Stimulated activated CD4-positive, alpha-beta T cell treated with anti-CD3 and anti-CD28 coated beads, Interleukin-2, amount 100 ng/mL, for 4 hours (primary cell): Measurements from ENCODE around the gene SESN3.
"Not testable (repeated sequence)": the region's sequence is repeated elsewhere in the genome, so short reads cannot be mapped to it uniquely, and the experiment has no call there.

Experiments
- DNase-seq: peaks from one replicate; pipeline ENCODE4 v3.0.0-alpha.2; 2020; ENCODE audit warnings: low read depth

The SESN3 gene

DNA sequence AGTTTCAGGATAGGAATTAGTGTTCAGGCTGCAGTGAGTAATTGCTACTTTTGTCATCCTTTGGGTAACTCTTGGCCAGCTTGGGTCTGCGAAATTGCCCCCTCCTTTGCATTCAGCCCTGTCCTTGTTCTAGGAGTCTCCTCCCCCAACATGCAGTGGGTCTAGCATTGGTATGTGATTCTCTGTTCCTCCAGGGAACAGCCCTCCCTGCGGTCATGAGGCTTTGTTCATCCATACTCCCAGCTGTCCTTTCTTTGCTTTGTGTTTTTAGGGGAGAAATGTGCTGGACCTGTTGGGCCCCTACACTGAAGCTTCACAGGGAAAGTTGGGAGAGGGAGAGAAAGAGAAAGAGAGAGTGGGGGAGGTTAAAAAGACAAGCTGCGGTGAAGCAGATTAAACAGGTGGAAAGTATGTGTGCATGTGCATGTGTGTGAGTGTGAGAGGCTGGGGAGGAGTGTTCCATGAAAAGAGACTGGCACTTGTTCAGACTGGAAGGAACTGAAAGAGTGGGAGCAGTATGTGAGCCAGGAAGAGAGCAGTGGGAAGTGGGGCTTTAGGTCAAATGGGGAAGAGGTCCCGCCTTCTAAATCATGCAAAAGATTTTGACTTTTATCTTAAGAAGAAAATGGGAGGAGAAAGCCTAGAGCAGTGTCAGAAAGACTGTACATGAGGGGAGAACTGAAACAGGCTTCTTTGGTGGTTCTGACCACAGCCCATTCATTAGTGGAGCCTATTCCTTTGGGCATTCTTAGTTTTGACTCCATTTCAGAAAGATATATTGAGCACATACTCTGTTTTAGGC lies 17.9 kb upstream of the SESN3 start:
- DNase-seq: no peak

DNA sequence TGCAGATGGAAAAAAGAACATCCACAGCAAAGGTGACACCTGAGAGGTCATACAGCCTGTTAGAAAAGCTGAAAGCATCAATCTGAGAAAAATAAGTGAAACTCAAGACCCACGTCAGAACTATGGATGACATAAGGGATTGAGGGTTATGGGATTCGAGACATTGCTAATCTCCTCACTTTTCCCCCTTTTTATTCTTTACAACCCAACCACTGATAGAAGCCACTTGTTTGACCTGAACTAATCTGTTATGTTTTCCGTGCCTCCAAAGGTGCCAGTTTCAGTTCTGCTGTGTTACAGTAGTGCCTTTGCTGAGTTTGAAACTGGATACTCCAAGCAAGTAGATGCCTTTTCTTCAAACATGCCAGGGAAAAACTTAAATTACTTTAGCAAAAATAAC lies 16.9 kb upstream of the SESN3 start:
- no peak for DNase-seq

DNA sequence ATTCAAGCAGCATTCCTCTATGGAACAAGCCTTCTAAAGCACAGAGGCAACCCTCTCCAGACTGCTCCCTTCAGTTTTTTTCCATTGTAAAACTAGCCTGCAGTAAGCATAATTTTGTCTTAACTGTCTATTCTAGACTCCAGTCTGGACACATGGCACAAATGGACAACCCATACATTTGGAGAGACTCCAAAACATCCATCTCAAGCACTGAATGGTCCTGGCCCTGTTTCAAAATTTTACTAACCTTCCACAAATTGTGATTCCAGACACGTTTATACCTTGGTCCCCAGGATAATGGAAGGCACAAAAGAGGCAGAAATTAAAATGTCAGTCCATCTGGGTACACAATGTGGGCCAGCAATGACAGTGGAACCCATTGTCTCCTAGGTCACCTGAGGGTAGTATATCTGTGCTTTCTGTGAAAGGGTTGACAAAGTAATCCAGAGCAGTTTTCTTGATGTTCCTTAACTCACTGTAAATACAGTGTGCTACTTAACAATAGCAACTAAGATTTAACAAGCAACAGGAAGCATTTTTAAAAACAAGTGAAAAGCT lies 16.2 kb upstream of the SESN3 start:
- no peak for DNase-seq

DNA sequence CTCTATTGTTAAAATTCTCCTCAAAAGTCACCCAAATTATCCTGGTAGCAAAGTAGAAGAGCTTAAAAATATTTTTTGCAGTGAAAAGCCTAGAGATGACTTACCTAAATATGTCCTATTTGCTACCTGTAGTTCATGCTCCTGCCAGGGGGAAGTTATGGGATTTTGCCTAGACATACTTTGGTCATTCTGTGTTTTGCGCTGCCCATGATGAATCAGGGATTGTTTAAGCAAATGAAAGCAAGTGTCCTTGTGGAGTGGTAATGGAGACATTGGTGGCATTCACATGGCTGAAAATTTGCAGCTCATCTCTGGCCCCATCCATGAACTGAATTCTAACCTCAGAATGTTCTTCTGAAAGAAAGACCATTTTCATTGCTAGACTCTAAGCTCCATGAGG lies 14.6 kb upstream of the SESN3 start:
- DNase-seq: no peak

DNA sequence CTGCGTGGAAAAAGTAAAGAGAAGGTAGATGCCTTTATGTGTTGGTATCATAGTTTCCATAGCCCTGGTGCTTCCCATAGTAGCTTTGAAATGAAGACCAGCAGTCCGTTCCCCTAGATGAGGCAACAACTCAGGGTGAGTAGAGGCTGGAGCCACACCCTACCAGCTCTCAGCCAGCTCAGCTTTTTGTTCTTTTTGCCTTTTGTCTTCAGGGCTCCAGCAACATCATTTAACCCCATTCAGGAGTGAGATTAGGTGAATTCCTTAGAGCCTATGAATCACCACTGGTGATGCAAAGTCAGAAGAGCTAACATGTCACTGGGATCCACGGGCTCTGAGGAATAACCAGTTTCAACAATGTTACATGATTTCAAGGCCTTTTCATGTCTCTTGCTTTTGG lies 14.0 kb upstream of the SESN3 start:
- no peak for DNase-seq

DNA sequence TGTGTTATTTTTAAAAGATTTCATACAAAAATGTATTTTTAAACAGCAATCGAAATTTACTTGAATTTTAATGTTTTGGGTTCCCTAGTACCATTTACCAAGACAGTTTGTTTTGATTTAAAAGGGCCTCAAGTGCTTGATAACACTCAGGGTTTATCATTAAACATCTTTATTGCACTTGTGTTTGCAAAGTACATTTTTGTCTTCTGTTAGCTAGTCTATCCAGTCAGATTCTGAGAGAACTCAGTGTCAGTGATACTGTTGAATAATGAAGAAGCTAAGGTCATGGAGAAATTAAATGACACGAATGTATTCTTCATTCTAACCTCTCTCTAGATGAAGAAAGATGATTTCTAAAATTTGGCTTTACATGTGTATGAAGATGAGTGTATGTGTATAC lies 12.7 kb upstream of the SESN3 start:
- no peak for DNase-seq

DNA sequence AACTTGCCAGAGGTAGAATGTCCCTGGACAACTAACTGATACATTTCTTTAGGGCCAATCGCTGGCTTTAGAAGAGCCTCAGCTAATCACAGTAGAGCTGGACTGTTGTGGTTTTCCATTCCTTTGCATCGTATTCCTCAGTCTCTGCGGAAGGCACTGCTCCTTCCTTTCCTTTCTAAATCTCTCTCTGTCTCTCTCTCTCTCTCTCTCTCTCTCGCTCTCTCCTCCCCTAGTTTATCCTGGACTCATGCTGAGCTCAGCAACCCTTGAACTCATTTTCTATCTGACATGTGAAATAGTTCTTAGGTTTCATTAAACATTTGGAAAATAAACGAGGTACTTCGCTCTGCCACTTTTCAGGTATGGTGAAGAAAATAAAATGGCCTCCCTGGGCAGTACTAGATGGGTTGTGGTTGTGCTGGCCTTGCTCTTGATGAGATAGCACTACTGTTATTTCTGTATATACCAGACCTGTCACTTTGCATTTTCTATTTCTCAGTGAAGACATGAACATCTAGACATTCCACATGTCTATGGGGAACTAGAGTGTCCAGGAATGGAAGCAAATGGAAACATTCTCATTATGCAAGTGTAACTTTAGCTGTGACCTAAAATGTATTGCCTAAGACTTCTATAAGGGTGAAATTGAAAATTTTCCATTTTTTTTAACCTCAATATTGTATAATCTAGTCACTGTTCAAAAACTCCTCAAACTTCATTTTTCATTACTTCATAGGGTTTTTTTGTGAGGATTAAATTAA lies 12.0 kb upstream of the SESN3 start:
- DNase-seq: no peak

DNA sequence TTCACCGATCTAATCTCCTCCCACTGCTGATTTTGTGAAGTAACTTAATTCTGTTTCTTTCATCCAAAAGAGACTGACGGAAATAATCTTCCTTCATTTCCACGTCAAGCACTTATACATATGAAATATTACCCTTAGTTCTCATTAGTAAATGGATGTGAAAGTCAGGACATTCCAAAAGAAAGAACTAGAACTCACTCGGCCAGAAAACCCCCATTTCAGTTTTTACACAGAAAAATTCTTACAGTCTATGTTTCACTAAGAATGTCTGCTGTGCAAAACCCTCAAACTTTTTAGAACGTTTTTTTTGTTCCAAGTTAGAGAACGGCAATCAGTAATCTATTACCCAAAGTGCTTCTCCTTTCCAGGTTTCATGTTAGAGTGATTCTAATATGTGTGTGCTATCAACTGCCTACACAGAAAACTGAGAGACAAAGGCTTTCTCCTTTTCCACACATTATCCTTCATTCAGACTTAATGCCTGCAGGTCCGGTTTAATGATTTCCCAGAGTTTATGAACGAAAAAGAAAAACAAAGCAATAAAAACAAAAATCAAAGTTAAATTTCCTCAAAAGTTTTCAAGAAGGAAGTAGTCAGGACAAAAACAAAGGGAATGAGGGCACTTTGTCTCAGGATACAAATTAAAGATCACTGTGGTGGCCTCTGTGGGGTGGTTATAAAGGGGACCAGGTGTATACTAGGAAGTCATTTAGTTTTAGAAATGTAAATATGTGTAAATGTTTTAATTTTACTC lies 11.3 kb upstream of the SESN3 start:
- DNase-seq: no peak

DNA sequence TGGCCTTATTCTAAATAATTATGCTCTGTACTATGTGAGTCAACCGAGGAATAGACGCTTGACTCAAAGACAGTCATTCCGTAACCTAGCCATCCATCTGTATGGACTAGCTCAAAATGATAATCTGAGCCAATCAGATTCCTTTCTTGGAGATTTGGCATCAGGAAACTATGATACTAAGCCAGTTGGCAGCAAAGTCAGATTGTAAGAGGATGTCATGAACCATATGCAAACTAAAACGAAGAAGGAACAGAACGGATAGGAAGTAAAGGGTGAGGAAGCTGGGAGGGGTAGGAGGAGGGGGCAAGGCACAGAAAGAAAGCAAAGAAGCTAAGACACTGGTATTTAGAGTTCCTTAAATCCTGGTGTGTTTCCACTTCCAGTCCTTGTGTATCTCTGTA lies 10.7 kb upstream of the SESN3 start:
- no peak for DNase-seq

DNA sequence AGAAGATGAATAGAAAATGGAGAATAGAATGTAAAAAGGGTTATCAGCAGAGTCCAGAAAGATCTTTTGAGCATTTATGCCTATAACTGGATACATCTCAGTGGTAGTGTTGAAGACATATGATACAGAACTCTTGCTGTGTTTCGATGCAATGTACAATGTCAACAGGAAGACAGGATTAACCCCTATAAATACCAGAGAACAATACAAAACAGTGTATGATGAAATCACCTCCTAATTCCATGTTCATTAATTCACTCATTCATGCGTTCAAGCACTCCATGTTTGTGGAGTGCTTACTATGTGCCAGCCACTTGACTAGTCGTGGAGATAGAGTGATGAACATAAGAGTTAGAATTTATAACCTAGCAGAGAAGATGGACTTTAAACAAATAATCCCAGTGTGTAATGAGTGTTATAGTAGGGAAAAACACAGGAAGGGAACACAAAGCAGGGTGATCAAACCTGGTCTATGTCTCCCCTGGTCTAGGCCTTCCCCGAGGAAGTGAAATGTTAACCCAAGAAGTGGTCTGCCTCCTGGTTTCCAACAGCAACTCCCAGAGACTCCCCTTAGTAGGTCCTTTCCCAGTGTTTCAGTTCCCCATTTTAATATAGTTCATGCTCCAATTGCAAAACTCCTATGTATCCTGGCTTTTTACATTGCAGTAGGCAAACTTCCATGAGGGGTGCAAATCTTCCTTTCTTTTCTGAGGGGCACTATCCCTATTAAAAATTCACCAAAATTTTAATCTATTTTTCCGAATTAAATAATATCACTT lies 9.1 kb upstream of the SESN3 start:
- DNase-seq: no peak

DNA sequence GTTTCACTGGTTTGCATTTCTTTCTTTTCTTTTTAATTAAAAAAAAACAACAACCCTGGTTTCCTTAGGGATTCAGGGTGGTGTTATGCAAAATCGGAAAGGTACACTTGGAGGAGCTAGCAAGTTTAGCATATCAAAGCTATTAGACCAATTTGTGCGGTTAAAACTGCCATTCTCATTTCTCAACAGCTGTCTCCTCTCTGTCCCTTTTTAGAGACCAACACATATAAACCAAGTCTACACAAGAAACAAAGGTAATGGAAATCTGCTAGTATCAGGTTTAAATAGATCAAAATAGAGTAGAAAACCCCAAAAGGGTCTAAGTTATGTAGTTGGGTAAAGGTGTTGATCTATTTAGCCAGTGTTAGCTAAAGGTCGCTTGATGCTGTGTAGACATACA lies 1.7 kb upstream of the SESN3 start:
- no peak for DNase-seq

DNA sequence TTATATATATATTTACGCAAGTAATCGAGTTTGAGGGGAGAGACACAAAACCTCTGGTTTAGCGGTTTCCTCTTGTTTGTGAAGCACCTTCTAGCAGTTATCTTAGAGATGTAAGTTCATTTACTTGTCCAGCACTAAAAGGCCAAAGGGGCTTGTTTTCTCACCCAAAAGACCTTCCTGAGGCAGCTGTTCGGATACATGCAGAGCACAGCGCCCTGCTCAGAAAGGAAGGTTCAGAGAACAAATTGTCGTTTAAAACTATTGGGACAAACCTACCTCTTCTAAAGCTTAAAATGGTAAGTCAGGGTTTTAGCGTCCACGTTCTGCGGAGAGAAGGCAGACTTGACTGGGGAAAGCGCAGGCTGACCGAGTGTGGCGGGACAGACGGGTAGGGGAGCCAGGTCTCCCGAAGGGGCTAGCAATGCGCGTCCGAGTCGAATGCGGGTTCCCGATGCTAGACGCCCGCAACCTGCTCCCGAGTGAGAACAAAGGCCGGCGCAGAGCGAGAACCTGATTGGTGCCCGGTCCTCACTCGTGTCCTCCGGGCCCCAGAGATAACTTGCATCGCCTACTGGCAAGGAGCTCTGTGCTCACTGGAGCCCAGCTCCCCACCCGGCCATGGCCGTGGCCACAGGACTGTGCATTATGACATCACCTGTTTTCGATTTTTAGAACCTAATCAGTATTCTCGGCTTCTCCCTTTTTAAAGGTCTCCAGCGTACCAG lies 1.0 kb upstream of the SESN3 start:
- peak; percentile 39 for DNase-seq

DNA sequence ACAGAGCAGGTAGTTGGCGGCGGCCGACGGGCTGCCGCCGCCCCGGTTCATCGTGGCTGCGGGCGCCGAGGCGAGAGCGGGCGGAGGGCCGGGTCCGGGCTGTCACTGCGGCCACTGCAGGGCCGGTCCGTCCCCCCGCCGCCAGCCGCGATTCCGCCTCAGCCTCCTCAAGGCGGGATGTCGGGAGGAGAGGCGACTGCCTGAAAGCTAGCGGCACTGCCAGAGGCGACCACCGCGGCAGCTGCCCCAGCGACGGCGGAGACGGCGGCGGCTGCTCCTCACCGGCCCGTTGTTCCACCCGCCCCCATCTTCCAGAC lies 234 bp downstream of the SESN3 start:
- no peak for DNase-seq

DNA sequence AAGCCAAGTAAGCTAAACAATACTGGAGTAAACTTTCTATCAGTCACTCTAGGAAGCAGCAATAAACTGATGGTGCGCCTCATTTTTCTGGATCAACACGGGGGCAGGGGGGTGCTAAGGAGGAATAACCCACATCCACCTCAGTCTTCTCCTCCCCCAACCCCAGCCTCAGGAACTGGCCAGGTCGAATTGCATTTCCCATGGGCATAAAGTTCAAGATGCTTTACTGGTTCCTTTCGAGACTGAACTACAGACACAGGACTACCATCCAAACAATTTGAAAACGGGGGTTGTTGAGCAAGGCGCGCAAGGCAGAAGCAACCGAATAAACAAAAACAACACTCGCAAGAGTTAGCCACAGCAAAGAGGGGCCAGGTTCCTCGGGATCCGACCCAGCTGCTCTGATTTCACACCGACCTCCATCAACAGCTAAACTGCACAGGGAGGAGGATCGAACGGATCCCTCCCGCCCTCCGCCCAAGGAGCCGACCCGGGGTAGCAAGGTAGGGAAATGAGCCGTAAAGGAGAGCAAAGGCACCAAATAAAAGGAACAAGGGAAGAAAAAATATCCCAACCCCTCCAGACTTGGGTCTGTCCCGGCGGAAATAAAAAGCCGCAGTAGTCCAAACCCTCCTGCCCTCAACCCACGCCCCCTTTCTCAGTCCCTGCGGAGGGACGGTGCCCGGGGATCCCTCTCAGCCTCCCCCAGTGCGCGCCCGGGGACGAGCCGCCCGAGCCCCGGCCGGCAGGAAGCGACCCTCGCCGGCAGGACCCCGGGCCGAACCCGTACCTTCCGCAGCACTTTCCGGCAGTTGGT lies 801 bp downstream of the SESN3 start:
- DNase-seq: no peak

DNA sequence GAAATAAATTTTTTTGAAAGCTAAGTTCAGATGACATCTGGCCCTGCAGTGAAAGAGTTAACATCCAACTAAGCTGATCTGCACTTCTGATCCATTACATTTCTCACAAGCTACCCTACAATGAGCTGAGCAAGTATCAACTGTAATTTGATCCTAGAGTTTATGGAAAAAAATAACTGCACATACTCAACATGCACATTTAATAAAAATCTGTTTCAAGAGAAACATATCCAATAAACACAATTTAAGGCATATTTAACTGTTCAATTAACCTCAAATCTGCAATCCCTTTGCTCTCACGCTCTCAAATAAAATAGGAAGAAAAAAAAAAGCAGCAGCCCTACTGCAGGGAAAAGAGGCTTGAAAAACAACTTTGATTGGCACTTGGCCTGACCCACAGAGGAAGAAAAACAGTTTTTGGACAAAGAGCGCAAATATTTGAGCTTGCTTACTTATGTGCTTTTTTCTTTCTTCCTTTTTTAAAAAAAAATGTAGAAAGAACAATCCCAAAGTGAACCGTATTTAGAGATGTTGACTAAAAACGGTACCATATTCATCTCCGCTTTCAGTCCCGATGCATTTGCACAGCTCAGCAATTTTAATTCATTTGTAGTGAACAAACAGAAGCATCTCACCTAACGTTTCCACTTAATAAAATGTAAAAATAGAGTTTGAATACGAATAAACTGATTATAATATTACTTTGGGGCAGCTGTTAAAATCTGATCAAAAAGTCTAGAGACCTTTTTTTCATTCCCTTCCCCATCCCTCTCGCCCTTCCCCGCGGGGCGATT lies 1.6 kb downstream of the SESN3 start:
- no peak for DNase-seq

DNA sequence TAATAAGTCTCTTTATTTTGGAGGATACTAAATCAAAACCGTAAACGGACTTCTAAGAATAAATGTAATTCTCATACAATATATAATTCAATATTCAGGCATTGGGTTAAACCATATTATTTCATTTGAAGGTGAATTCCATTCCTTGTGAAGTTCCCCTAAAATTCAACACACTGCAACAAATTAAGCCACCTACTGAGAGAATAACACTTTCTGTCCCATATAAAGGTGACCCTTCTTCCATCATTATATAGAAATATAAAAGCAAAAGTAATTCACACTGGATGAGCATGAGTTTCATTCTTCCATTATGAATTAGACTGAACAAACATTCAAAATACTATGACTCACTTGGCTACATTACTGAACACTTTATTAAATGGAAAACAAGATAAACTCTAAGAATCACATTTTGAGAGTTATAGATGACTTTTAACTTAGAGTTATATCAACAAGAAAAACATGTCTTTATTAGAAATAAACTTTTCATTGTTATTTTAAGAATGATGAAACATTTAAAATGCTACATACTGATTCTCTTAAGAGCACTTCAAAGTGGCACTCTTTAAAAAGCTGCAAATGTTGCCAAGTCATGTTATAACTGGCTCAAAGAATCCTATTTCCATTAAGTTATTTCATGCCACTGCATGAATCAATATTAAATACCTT lies 2.8 kb downstream of the SESN3 start:
- DNase-seq: no peak

DNA sequence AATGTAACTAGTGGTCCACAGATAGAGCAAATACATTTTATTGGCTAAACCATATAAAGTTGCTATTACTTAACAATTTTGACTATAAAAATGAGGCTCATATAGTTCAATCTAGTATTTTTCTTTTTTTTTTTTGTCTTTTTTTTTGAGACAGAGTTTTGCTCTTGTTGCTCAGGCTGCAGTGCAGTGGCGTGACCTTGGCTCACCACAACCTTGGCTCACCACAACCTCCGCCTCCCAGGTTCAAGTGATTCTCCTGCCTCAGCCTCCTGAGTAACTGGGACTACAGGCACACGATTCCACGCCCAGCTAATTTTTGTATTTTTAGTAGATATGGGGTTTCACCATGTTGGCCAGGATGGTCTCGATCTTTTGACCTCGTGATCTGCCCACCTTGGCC lies 3.9 kb downstream of the SESN3 start:
- not testable (repeated sequence) for DNase-seq

DNA sequence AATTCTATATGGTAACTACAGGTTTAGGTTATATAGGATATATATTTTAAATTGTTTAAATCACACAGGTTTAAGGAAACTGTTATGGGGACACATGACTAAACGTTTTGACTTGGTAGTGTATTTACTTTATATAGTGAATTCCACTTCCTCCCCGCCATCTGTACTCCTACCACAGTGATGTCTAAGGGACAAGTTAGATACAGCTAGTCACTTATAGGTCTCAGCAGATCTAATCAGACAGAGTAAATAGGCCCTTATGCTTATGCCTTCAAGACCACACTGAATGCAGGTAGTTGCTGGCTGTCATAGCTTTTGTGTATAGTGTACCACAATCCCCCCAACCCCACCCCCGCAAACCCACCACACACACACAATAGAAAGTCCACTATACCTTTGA lies 8.2 kb downstream of the SESN3 start:
- DNase-seq: no peak

DNA sequence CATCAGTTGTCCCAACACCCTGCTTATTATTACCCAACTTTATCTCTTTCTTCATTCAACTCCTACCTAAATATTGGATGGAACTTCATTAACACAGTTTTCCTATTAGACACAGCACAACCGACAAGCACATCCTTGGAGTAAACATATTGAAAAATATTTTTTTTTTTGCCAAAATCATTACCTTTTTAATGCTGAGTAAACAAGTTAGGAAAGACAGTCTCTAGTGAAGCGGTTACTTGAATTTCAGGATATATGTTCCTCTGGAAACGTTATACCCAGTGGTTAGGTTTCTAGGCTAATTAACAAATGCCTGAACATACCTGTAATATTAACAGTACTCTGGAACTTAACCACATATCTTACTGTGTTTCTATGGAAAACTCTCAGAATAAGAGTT lies 11.4 kb downstream of the SESN3 start:
- DNase-seq: no peak
